ENCODE results near the gene TNP2.

The TNP2 gene

GRCh38 chr16:11268921-11269375 is at the start of gene TNP2:
TSS of gene TNP2 (minus strand) at chr16:11269325. CDS start at chr16:11269262, 63 bp downstream.
- Histone ChIP-seq H3K27me3 (ENCODE audit: control insufficient read depth in 5 of 5, insufficient read depth in 4 of 5, low read length in 5 of 5) (peaks cover 0 to 2% (median 0%) of the 10 kb centered on the region in 5 donors), H3K27ac (ENCODE audit: low read depth, low read length) (no peak within 1 kb of the TSS), H3K36me3 (ENCODE audit: control insufficient read depth in 5 of 5, insufficient read depth in 5 of 5, low read length in 5 of 5) (no peaks in the 10 kb centered on the region), H3K4me1 (ENCODE audit: control insufficient read depth in 5 of 5, insufficient read depth in 5 of 5, low read length in 5 of 5) (no peaks in the 10 kb centered on the region), H3K9me3 (ENCODE audit: control insufficient read depth in 5 of 5, low read length in 5 of 5) (no peaks in the 10 kb centered on the region), H3K4me3 (ENCODE audit: low read depth in 1 of 5, low read length in 5 of 5) (no peak within 1 kb of the TSS), H3K9ac (ENCODE audit: low read length in 5 of 5) (no peak within 1 kb of the TSS)

DNA sequence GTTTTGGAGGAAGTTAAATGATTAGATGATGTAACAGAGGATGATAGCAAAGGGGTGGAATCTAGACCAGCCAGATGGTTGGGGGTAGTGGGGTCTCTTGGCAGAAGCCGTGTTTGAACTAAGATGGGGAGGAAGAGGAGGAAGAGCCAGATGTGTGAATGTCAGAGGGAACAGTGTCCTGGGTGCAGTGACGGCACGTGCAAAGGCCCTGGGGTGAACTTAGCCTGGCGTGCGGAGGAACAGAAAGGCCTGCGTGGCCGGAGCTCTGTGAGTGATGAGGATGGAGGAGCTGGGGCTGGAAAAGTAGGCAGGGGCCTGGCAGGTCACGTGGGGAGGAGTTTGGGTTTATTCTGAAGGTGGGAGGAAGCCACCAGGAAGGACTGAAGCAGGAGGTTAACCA is 49.7 kb upstream of the TNP2 start:
- no peak overlapping the region for H3K27ac ChIP-seq (ENCODE audit: low read depth, low read length)
- no peak overlapping the region for H3K4me3 ChIP-seq (ENCODE audit: low read depth in 1 of 5, low read length in 5 of 5)
- no peaks in the 10 kb centered on the region for H3K36me3 ChIP-seq (ENCODE audit: control insufficient read depth in 5 of 5, insufficient read depth in 5 of 5, low read length in 5 of 5)
- H3K9me3 ChIP-seq (ENCODE audit: control insufficient read depth in 5 of 5, low read length in 5 of 5) = no peaks in the 10 kb centered on the region
- H3K4me1 ChIP-seq (ENCODE audit: control insufficient read depth in 5 of 5, insufficient read depth in 5 of 5, low read length in 5 of 5) = no peaks in the 10 kb centered on the region
- H3K27me3 ChIP-seq (ENCODE audit: control insufficient read depth in 5 of 5, insufficient read depth in 4 of 5, low read length in 5 of 5) = peaks cover 0 to 4% (median 0%) of the 10 kb centered on the region in 5 donors
- no peak overlapping the region for H3K9ac ChIP-seq (ENCODE audit: low read length in 5 of 5)

- H3K9ac ChIP-seq (ENCODE audit: low read length in 5 of 5) = peak overlapping the region in 1 of 5 donors; percentile 4
- H3K27me3 ChIP-seq (ENCODE audit: control insufficient read depth in 5 of 5, insufficient read depth in 4 of 5, low read length in 5 of 5) = peaks cover 0 to 4% (median 0%) of the 10 kb centered on the region in 5 donors
- no peaks in the 10 kb centered on the region for H3K9me3 ChIP-seq (ENCODE audit: control insufficient read depth in 5 of 5, low read length in 5 of 5)
- H3K27ac ChIP-seq (ENCODE audit: low read depth, low read length) = no peak overlapping the region
- H3K36me3 ChIP-seq (ENCODE audit: control insufficient read depth in 5 of 5, insufficient read depth in 5 of 5, low read length in 5 of 5) = no peaks in the 10 kb centered on the region
- H3K4me1 ChIP-seq (ENCODE audit: control insufficient read depth in 5 of 5, insufficient read depth in 5 of 5, low read length in 5 of 5) = peaks cover 0 to 8% (median 1%) of the 10 kb centered on the region in 5 donors
- H3K4me3 ChIP-seq (ENCODE audit: low read depth in 1 of 5, low read length in 5 of 5) = no peak overlapping the region
Measured at GRCh38 chr16:11316331-11317015, 47.3 kb upstream of the TNP2 start.

DNA sequence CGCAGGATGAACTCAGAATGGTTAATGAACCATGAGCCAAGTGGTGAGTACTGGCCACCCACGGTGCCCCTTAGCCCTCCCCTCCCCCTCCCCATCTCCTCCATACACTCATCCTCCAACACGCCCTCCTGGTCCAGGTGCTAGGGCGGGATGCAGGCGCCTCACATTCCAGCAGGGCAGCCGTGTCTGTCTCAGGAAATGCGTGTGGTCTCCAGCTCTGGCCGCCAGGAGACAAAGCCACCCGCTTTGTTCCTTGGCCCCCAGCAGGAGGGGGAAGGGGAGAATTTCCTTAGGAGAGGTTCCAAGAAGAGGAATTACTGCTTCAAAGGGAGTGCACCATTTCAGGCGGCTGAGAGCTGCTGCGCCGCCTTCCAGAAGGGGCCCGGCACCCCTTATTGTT is 46.4 kb upstream of the TNP2 start:
- Histone ChIP-seq H3K27ac (ENCODE audit: low read depth, low read length) (no peak overlapping the region), H3K36me3 (ENCODE audit: control insufficient read depth in 5 of 5, insufficient read depth in 5 of 5, low read length in 5 of 5) (no peaks in the 10 kb centered on the region), H3K9ac (ENCODE audit: low read length in 5 of 5) (no peak overlapping the region), H3K27me3 (ENCODE audit: control insufficient read depth in 5 of 5, insufficient read depth in 4 of 5, low read length in 5 of 5) (peaks cover 0 to 4% (median 0%) of the 10 kb centered on the region in 5 donors), H3K4me3 (ENCODE audit: low read depth in 1 of 5, low read length in 5 of 5) (no peak overlapping the region), H3K9me3 (ENCODE audit: control insufficient read depth in 5 of 5, low read length in 5 of 5) (no peaks in the 10 kb centered on the region), H3K4me1 (ENCODE audit: control insufficient read depth in 5 of 5, insufficient read depth in 5 of 5, low read length in 5 of 5) (peaks cover 0 to 16% (median 2%) of the 10 kb centered on the region in 5 donors)

DNA sequence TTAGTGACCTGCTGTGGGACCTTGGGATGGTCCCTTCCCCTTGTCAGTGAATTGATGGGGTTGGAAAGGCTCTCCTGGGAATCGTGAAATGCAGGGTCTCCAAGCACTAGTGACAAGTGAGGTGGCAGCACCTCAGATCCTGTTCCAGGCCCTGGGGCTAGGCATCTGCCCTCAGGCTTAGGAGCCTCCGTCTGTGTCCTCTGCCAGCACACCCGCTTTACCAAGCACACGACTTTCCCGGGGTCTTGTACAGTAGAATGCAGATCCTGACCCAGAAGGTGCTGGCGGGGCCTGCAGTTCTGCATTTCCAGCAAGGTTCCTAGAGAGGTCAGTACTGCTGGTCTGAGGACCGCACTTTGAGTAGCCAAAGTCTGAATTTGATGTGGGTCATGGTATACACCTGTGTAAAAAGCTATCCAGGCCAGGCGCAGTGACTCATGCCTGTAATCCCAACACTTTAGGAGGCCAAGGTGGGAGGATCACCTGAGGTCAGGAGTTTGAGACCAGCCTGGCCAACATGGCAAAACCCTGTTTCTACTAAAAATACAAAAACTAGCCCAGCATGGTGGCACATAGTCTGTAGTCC is 45.3 kb upstream of the TNP2 start:
- peaks cover 0 to 4% (median 0%) of the 10 kb centered on the region in 5 donors for H3K27me3 ChIP-seq (ENCODE audit: control insufficient read depth in 5 of 5, insufficient read depth in 4 of 5, low read length in 5 of 5)
- no peak overlapping the region for H3K4me3 ChIP-seq (ENCODE audit: low read depth in 1 of 5, low read length in 5 of 5)
- no peak overlapping the region for H3K9ac ChIP-seq (ENCODE audit: low read length in 5 of 5)
- H3K27ac ChIP-seq (ENCODE audit: low read depth, low read length) = no peak overlapping the region
- no peaks in the 10 kb centered on the region for H3K9me3 ChIP-seq (ENCODE audit: control insufficient read depth in 5 of 5, low read length in 5 of 5)
- no peaks in the 10 kb centered on the region for H3K36me3 ChIP-seq (ENCODE audit: control insufficient read depth in 5 of 5, insufficient read depth in 5 of 5, low read length in 5 of 5)
- H3K4me1 ChIP-seq (ENCODE audit: control insufficient read depth in 5 of 5, insufficient read depth in 5 of 5, low read length in 5 of 5) = peaks cover 0 to 24% (median 3%) of the 10 kb centered on the region in 5 donors

- Histone ChIP-seq H3K27ac (ENCODE audit: low read depth, low read length) (no peak overlapping the region), H3K4me1 (ENCODE audit: control insufficient read depth in 5 of 5, insufficient read depth in 5 of 5, low read length in 5 of 5) (peaks cover 0 to 28% (median 3%) of the 10 kb centered on the region in 5 donors), H3K9ac (ENCODE audit: low read length in 5 of 5) (no peak overlapping the region), H3K27me3 (ENCODE audit: control insufficient read depth in 5 of 5, insufficient read depth in 4 of 5, low read length in 5 of 5) (peaks cover 0 to 4% (median 1%) of the 10 kb centered on the region in 5 donors), H3K4me3 (ENCODE audit: low read depth in 1 of 5, low read length in 5 of 5) (no peak overlapping the region), H3K9me3 (ENCODE audit: control insufficient read depth in 5 of 5, low read length in 5 of 5) (no peaks in the 10 kb centered on the region), H3K36me3 (ENCODE audit: control insufficient read depth in 5 of 5, insufficient read depth in 5 of 5, low read length in 5 of 5) (no peaks in the 10 kb centered on the region)
Measured at GRCh38 chr16:11313493-11314308, 44.6 kb upstream of the TNP2 start.

GRCh38 chr16:11312718-11313492 is 43.8 kb upstream of the TNP2 start:
- H3K4me3 ChIP-seq (ENCODE audit: low read depth in 1 of 5, low read length in 5 of 5) = no peak overlapping the region
- peaks cover 0 to 6% (median 4%) of the 10 kb centered on the region in 5 donors for H3K27me3 ChIP-seq (ENCODE audit: control insufficient read depth in 5 of 5, insufficient read depth in 4 of 5, low read length in 5 of 5)
- H3K36me3 ChIP-seq (ENCODE audit: control insufficient read depth in 5 of 5, insufficient read depth in 5 of 5, low read length in 5 of 5) = no peaks in the 10 kb centered on the region
- no peak overlapping the region for H3K27ac ChIP-seq (ENCODE audit: low read depth, low read length)
- H3K9ac ChIP-seq (ENCODE audit: low read length in 5 of 5) = no peak overlapping the region
- H3K4me1 ChIP-seq (ENCODE audit: control insufficient read depth in 5 of 5, insufficient read depth in 5 of 5, low read length in 5 of 5) = peaks cover 0 to 29% (median 3%) of the 10 kb centered on the region in 5 donors
- no peaks in the 10 kb centered on the region for H3K9me3 ChIP-seq (ENCODE audit: control insufficient read depth in 5 of 5, low read length in 5 of 5)

- H3K9ac ChIP-seq (ENCODE audit: low read length in 5 of 5) = no peak overlapping the region
- H3K27ac ChIP-seq (ENCODE audit: low read depth, low read length) = no peak overlapping the region
- no peaks in the 10 kb centered on the region for H3K36me3 ChIP-seq (ENCODE audit: control insufficient read depth in 5 of 5, insufficient read depth in 5 of 5, low read length in 5 of 5)
- H3K27me3 ChIP-seq (ENCODE audit: control insufficient read depth in 5 of 5, insufficient read depth in 4 of 5, low read length in 5 of 5) = peaks cover 0 to 6% (median 1%) of the 10 kb centered on the region in 5 donors
- H3K4me1 ChIP-seq (ENCODE audit: control insufficient read depth in 5 of 5, insufficient read depth in 5 of 5, low read length in 5 of 5) = peaks cover 0 to 29% (median 3%) of the 10 kb centered on the region in 5 donors
- H3K4me3 ChIP-seq (ENCODE audit: low read depth in 1 of 5, low read length in 5 of 5) = no peak overlapping the region
- no peaks in the 10 kb centered on the region for H3K9me3 ChIP-seq (ENCODE audit: control insufficient read depth in 5 of 5, low read length in 5 of 5)
Measured at GRCh38 chr16:11310997-11311561, 42.0 kb upstream of the TNP2 start.

DNA sequence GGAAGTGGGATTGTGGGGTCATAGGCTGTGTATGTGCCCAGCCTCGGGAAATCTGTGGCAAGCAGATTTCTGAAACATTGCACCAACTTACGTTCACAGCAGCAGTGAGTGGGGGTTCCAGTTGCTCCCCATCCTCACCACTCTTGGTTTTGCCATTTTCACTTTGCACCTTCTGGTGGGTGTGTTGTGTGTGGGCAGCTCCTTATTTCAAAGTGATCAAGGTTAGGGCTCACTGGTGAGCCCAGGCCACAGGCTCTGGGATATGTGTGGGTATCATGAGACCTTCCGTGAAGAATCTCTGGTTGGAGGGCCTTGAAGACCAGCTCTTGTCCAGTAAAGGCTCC is 41.5 kb upstream of the TNP2 start:
- no peak overlapping the region for H3K9ac ChIP-seq (ENCODE audit: low read length in 5 of 5)
- H3K4me3 ChIP-seq (ENCODE audit: low read depth in 1 of 5, low read length in 5 of 5) = no peak overlapping the region
- no peak overlapping the region for H3K27ac ChIP-seq (ENCODE audit: low read depth, low read length)
- no peaks in the 10 kb centered on the region for H3K9me3 ChIP-seq (ENCODE audit: control insufficient read depth in 5 of 5, low read length in 5 of 5)
- H3K36me3 ChIP-seq (ENCODE audit: control insufficient read depth in 5 of 5, insufficient read depth in 5 of 5, low read length in 5 of 5) = no peaks in the 10 kb centered on the region
- peaks cover 0 to 6% (median 0%) of the 10 kb centered on the region in 5 donors for H3K27me3 ChIP-seq (ENCODE audit: control insufficient read depth in 5 of 5, insufficient read depth in 4 of 5, low read length in 5 of 5)
- peaks cover 0 to 29% (median 3%) of the 10 kb centered on the region in 5 donors for H3K4me1 ChIP-seq (ENCODE audit: control insufficient read depth in 5 of 5, insufficient read depth in 5 of 5, low read length in 5 of 5)
